Skeletal muscle cell (primary cell): ENCODE measurements around the gene SLC5A6.

Experiments used
- DNase-seq: peaks from one replicate; pipeline ENCODE4 v3.0.0-alpha.2; 2010; ENCODE audit warnings: low read depth
- H3K4me3 ChIP-seq: 2 replicates; pipeline ENCODE4 v1.5.1; 2011; ENCODE audit warnings: low read depth, mild to moderate bottlenecking, control low read depth, low read length, moderate library complexity

The SLC5A6 gene

DNA sequence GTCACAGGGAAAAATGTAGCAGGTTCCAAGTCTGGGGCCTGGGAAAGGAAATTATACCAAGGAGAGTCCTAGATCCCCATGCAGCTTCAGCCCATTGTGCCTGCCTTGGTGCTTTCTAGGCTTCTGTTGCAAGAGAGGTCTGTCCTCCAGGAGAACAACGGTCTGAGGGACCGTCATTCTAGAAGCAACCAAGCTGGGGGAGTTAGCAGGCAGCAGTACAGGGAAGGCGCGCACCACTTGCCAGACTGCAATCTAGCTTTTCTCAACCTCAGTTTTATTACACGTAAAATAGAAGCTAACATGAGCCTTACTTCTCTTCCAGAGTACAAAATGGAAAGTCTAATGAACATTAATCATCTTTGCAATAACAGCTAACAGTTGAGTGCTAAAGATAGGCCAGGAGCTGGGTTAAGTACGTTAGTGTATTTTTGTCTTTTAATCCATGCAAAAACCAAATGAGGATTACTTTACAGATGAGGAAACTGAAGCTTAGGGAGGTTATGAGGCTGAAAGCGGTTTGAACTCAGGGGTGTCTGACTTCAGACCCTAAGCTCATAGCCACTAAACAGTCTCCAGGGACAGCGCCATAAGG, 61.3 kb downstream of the SLC5A6 start:
- no peak for DNase-seq
- no peak overlapping the region for H3K4me3 ChIP-seq
